Karpas-422 (cell line): ENCODE results near the gene RGS9BP. TPM values are rescaled to one million over a fixed set of nuclear protein-coding genes. Genes with fewer than 3 reads are reported as not detected.

Source experiments
- DNase-seq: peaks from one replicate; pipeline ENCODE4 v3.0.0-alpha.2; 2015
- H2AFZ ChIP-seq: fragments of 200-600 bp; sonication (generic); 2 replicates; pipeline ENCODE4 v1.6.1; 2014; ENCODE audit warnings: antibody characterized with exemption, low read length, mixed read lengths
- H3K27ac ChIP-seq: fragments of 200-600 bp; sonication (generic); 2 replicates; pipeline ENCODE4 v1.5.1; 2014; ENCODE audit warnings: mild to moderate bottlenecking, low read length, moderate library complexity
- H3K27me3 ChIP-seq: fragments of 200-600 bp; sonication (generic); 2 replicates; pipeline ENCODE4 v1.6.1; 2014; ENCODE audit warnings: low read length, mixed read lengths
- H3K36me3 ChIP-seq: fragments of 200-600 bp; sonication (generic); 2 replicates; pipeline ENCODE4 v1.6.1; 2014; ENCODE audit warnings: low read length, mixed read lengths; ENCODE audit not compliant: insufficient read depth
- H3K4me1 ChIP-seq: fragments of 200-600 bp; sonication (generic); 2 replicates; pipeline ENCODE4 v1.6.1; 2014; ENCODE audit warnings: mild to moderate bottlenecking, low read length, mixed read lengths
- H3K4me2 ChIP-seq: fragments of 200-600 bp; sonication (generic); 2 replicates; pipeline ENCODE4 v1.6.1; 2014; ENCODE audit warnings: low read length, low read depth, mild to moderate bottlenecking; ENCODE audit not compliant: poor library complexity, severe bottlenecking
- H3K4me3 ChIP-seq: fragments of 200-600 bp; sonication (generic); 2 replicates; pipeline ENCODE4 v1.5.1; 2014; ENCODE audit warnings: mild to moderate bottlenecking, antibody characterized with exemption, low read length, mixed read lengths
- H3K79me2 ChIP-seq: fragments of 200-600 bp; sonication (generic); 2 replicates; pipeline ENCODE4 v1.6.1; 2014; ENCODE audit warnings: mild to moderate bottlenecking, low read length, mixed read lengths
- H3K9ac ChIP-seq: fragments of 200-600 bp; sonication (generic); 2 replicates; pipeline ENCODE4 v1.6.0; 2014; ENCODE audit warnings: low read length
- H3K9me2 ChIP-seq: fragments of 200-600 bp; sonication (generic), shearing (Covaris generic); replicated peaks from 2 replicates; pipeline ENCODE4 v1.6.0; 2014; ENCODE audit warnings: mild to moderate bottlenecking, low read length, moderate library complexity; ENCODE audit not compliant: insufficient read depth
- H3K9me3 ChIP-seq: fragments of 300-700, 200-600 bp; sonication (generic); 2 replicates; pipeline ENCODE4 v1.6.1; 2014; ENCODE audit warnings: low read length, mixed read lengths
- H4K20me1 ChIP-seq: fragments of 200-600 bp; sonication (generic); 2 replicates; pipeline ENCODE4 v1.6.1; 2014; ENCODE audit warnings: mild to moderate bottlenecking, antibody characterized with exemption, low read length, low read depth; ENCODE audit not compliant: insufficient read depth
- total RNA-seq: library from RNA; depleted of rRNA; stranded (reverse); fragments of >200 nt; shearing (Covaris generic); gene quantifications from 2 replicates; pipeline ENCODE4 v1.2.3, GENCODE V29; 2014; ENCODE audit warnings: low replicate concordance; rRNA removed

The RGS9BP gene
- total RNA-seq, result 0.87 TPM in 1 of 2 replicates, not detected in the other

GRCh38 chr19:32675720-32676185 is at the start of gene RGS9BP:
Gene RGS9BP, plus strand, starts transcription at chr19:32675848. Its CDS starts 416 bp downstream, at chr19:32676264.
- no peak within 1 kb of the TSS for H3K27ac ChIP-seq
- no peaks in the 10 kb centered on the region for H3K9me2 ChIP-seq
- peak within 1 kb of the TSS; percentile 93 for H3K4me2 ChIP-seq
- peak within 1 kb of the TSS; percentile 95 for H3K4me3 ChIP-seq
- no peaks in the 10 kb centered on the region for H3K9me3 ChIP-seq
- peaks cover 42% of the 10 kb centered on the region for H3K79me2 ChIP-seq
- peaks cover 5% of the 10 kb centered on the region for H3K36me3 ChIP-seq
- H3K27me3 ChIP-seq, result no peaks in the 10 kb centered on the region
- peaks cover 18% of the 10 kb centered on the region; the same call in 1 of the 2 replicates for H4K20me1 ChIP-seq
- H2AFZ ChIP-seq, result peak within 1 kb of the TSS; percentile 87
- H3K9ac ChIP-seq, result peak within 1 kb of the TSS; percentile 88
- peaks cover 21% of the 10 kb centered on the region for H3K4me1 ChIP-seq
- peak; percentile 82 for DNase-seq

DNA sequence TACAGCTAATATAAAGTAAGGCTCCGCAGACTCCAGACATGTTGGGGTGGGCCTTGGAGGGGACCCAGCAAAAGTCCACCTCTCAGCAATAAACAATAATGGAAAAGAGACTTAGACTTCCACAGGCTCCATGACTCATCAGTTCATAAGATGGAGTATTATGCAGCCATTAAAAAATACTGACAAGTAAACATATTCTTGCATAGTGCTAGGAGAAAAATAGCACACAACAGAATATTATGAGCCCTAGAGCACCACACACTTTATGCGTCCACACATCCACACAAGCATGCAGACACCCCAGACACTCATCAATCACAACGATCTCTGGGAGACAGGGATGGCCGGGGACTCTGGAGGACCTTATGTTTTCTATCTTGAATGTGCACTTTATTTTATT is 48.7 kb upstream of the RGS9BP start:
- Histone ChIP-seq H3K4me2 (no peak overlapping the region), H4K20me1 (no peaks in the 10 kb centered on the region), H2AFZ (no peak overlapping the region), H3K36me3 (peaks cover 9% of the 10 kb centered on the region), H3K4me1 (no peaks in the 10 kb centered on the region), H3K4me3 (no peak overlapping the region), H3K9me3 (no peaks in the 10 kb centered on the region), H3K9ac (no peak overlapping the region), H3K79me2 (no peaks in the 10 kb centered on the region), H3K9me2 (no peaks in the 10 kb centered on the region), H3K27ac (no peak overlapping the region), H3K27me3 (no peaks in the 10 kb centered on the region)
- no peak for DNase-seq

GRCh38 chr19:32627714-32628270 is 47.9 kb upstream of the RGS9BP start:
- no peaks in the 10 kb centered on the region for H3K4me1 ChIP-seq
- no peaks in the 10 kb centered on the region for H3K9me3 ChIP-seq
- H3K79me2 ChIP-seq, result no peaks in the 10 kb centered on the region

GRCh38 chr19:32630338-32630737 is 45.3 kb upstream of the RGS9BP start:
- Histone ChIP-seq H3K4me3 (no peak overlapping the region), H3K9me2 (no peaks in the 10 kb centered on the region), H3K4me2 (no peak overlapping the region), H3K27me3 (no peaks in the 10 kb centered on the region), H3K4me1 (no peaks in the 10 kb centered on the region), H4K20me1 (no peaks in the 10 kb centered on the region), H3K27ac (no peak overlapping the region), H3K9me3 (no peaks in the 10 kb centered on the region), H3K79me2 (no peaks in the 10 kb centered on the region), H3K9ac (no peak overlapping the region), H3K36me3 (peaks cover 4% of the 10 kb centered on the region; the same call in 1 of the 2 replicates), H2AFZ (no peak overlapping the region)
- DNase-seq, result peak; percentile 17

More at GRCh38 chr19:32627714-32628270, 47.9 kb upstream of the RGS9BP start:
- Histone ChIP-seq H3K27ac (no peak overlapping the region), H3K9ac (no peak overlapping the region), H3K4me2 (no peak overlapping the region), H2AFZ (no peak overlapping the region), H3K9me2 (no peaks in the 10 kb centered on the region), H3K4me3 (no peak overlapping the region), H3K36me3 (peaks cover 9% of the 10 kb centered on the region), H3K27me3 (no peaks in the 10 kb centered on the region), H4K20me1 (no peaks in the 10 kb centered on the region)
- no peak for DNase-seq

GRCh38 chr19:32631381-32631780 is 44.3 kb upstream of the RGS9BP start:
- H3K4me3 ChIP-seq, result no peak overlapping the region
- H3K4me2 ChIP-seq, result no peak overlapping the region
- DNase-seq, result no peak

GRCh38 chr19:32637480-32637879 is 38.2 kb upstream of the RGS9BP start:
- H3K9me3 ChIP-seq, result no peaks in the 10 kb centered on the region
- peaks cover 16% of the 10 kb centered on the region; the same call in 1 of the 2 replicates for H3K36me3 ChIP-seq
- H3K27me3 ChIP-seq, result no peaks in the 10 kb centered on the region
- H2AFZ ChIP-seq, result no peak overlapping the region
- H3K9me2 ChIP-seq, result no peaks in the 10 kb centered on the region
- no peaks in the 10 kb centered on the region for H4K20me1 ChIP-seq
- no peak overlapping the region for H3K4me3 ChIP-seq
- no peak overlapping the region for H3K4me2 ChIP-seq
- no peak overlapping the region for H3K27ac ChIP-seq
- H3K4me1 ChIP-seq, result no peaks in the 10 kb centered on the region
- H3K9ac ChIP-seq, result no peak overlapping the region
- H3K79me2 ChIP-seq, result no peaks in the 10 kb centered on the region
- DNase-seq, result no peak

More at GRCh38 chr19:32631381-32631780, 44.3 kb upstream of the RGS9BP start:
- Histone ChIP-seq H3K27me3 (no peaks in the 10 kb centered on the region), H3K9ac (no peak overlapping the region), H3K79me2 (no peaks in the 10 kb centered on the region), H4K20me1 (no peaks in the 10 kb centered on the region), H2AFZ (no peak overlapping the region), H3K9me3 (no peaks in the 10 kb centered on the region), H3K9me2 (no peaks in the 10 kb centered on the region), H3K4me1 (no peaks in the 10 kb centered on the region), H3K36me3 (peaks cover 9% of the 10 kb centered on the region; the same call in 1 of the 2 replicates), H3K27ac (no peak overlapping the region)

DNA sequence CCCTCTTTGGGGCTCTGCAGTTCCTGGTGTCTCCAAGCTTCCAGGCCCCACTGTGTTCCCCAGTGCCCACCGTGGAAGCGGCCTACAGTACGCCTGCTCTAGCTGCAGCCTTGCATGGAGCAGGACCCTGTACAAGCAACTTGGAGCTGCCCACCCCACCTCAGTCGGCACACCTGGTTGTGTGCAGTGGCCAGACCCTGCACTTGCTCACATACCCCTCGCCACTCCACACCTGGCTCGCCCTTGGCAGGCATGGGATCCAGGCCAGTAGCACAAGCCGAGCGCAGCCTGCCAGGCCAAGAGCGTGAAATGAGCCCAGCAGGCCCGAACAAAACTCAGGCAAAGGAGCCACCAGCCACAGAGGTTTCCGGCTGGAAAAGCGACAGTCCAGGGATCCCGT is 37.0 kb upstream of the RGS9BP start:
- no peaks in the 10 kb centered on the region for H4K20me1 ChIP-seq
- H3K27me3 ChIP-seq, result no peaks in the 10 kb centered on the region
- no peak overlapping the region for H3K27ac ChIP-seq
- H3K9me2 ChIP-seq, result no peaks in the 10 kb centered on the region
- H2AFZ ChIP-seq, result no peak overlapping the region
- peaks cover 21% of the 10 kb centered on the region; the same call in 1 of the 2 replicates for H3K36me3 ChIP-seq
- no peak for DNase-seq
- no peaks in the 10 kb centered on the region for H3K4me1 ChIP-seq
- no peak overlapping the region for H3K4me3 ChIP-seq
- no peaks in the 10 kb centered on the region for H3K9me3 ChIP-seq
- no peak overlapping the region for H3K9ac ChIP-seq
- no peaks in the 10 kb centered on the region for H3K79me2 ChIP-seq
- H3K4me2 ChIP-seq, result no peak overlapping the region

- no peak overlapping the region for H3K27ac ChIP-seq
Measured at GRCh38 chr19:32642771-32643170, 32.9 kb upstream of the RGS9BP start.

More at GRCh38 chr19:32642771-32643170, 32.9 kb upstream of the RGS9BP start:
- Histone ChIP-seq H3K4me2 (no peak overlapping the region), H3K4me3 (no peak overlapping the region), H3K9ac (no peak overlapping the region), H3K27me3 (no peaks in the 10 kb centered on the region), H3K79me2 (no peaks in the 10 kb centered on the region), H3K36me3 (peaks cover 19% of the 10 kb centered on the region; the same call in 1 of the 2 replicates), H3K9me3 (no peaks in the 10 kb centered on the region), H3K9me2 (no peaks in the 10 kb centered on the region), H2AFZ (no peak overlapping the region), H3K4me1 (no peaks in the 10 kb centered on the region), H4K20me1 (no peaks in the 10 kb centered on the region)
- no peak for DNase-seq
